Measurements from ENCODE around the gene CST4.
"Not testable (repeated sequence)": the region's sequence is repeated elsewhere in the genome, so short reads cannot be mapped to it uniquely, and the experiment has no call there.

Gene CST4

GRCh38 chr20:23687986-23688385 is 852 bp downstream of the CST4 start:
- DNase-seq (ENCODE audit: low read depth, low spot score) = no peak

- no peak for DNase-seq (ENCODE audit: low read depth, low spot score)
Observed at GRCh38 chr20:23686046-23686750, 2.6 kb downstream of the CST4 start.

- not testable (repeated sequence) for DNase-seq (ENCODE audit: low read depth, low spot score)
Observed at GRCh38 chr20:23685529-23685896, 3.3 kb downstream of the CST4 start.

GRCh38 chr20:23684261-23684660 is 4.6 kb downstream of the CST4 start:
- no peak for DNase-seq (ENCODE audit: low read depth, low spot score)

GRCh38 chr20:23683807-23684206 is 5.0 kb downstream of the CST4 start:
- DNase-seq (ENCODE audit: low read depth, low spot score) = no peak

GRCh38 chr20:23683281-23683680 is 5.6 kb downstream of the CST4 start:
- no peak for DNase-seq (ENCODE audit: low read depth, low spot score)

- DNase-seq (ENCODE audit: low read depth, low spot score) = no peak
Observed at GRCh38 chr20:23680146-23680545, 8.7 kb downstream of the CST4 start.

GRCh38 chr20:23679133-23680092 is 9.4 kb downstream of the CST4 start:
- DNase-seq (ENCODE audit: low read depth, low spot score) = no peak

- no peak for DNase-seq (ENCODE audit: low read depth, low spot score)
Observed at GRCh38 chr20:23673209-23673608, 15.6 kb downstream of the CST4 start.

- no peak for DNase-seq (ENCODE audit: low read depth, low spot score)
Observed at GRCh38 chr20:23672158-23672557, 16.7 kb downstream of the CST4 start.

GRCh38 chr20:23671479-23671878 is 17.4 kb downstream of the CST4 start:
- DNase-seq (ENCODE audit: low read depth, low spot score) = no peak

GRCh38 chr20:23670361-23670760 is 18.5 kb downstream of the CST4 start:
- DNase-seq (ENCODE audit: low read depth, low spot score) = no peak

GRCh38 chr20:23669866-23670265 is 19.0 kb downstream of the CST4 start:
- no peak for DNase-seq (ENCODE audit: low read depth, low spot score)

- DNase-seq (ENCODE audit: low read depth, low spot score) = no peak
Observed at GRCh38 chr20:23669327-23669726, 19.5 kb downstream of the CST4 start.

- DNase-seq (ENCODE audit: low read depth, low spot score) = peak; percentile 68
Observed at GRCh38 chr20:23668477-23668951, 20.3 kb downstream of the CST4 start.

GRCh38 chr20:23667666-23668065 is 21.2 kb downstream of the CST4 start:
- DNase-seq (ENCODE audit: low read depth, low spot score) = no peak

GRCh38 chr20:23666698-23667097 is 22.1 kb downstream of the CST4 start:
- no peak for DNase-seq (ENCODE audit: low read depth, low spot score)

- no peak for DNase-seq (ENCODE audit: low read depth, low spot score)
Observed at GRCh38 chr20:23666189-23666588, 22.6 kb downstream of the CST4 start.

GRCh38 chr20:23664954-23665353 is 23.9 kb downstream of the CST4 start:
- no peak for DNase-seq (ENCODE audit: low read depth, low spot score)

- not testable (repeated sequence) for DNase-seq (ENCODE audit: low read depth, low spot score)
Observed at GRCh38 chr20:23664046-23664445, 24.8 kb downstream of the CST4 start.

GRCh38 chr20:23663180-23663579 is 25.7 kb downstream of the CST4 start:
- DNase-seq (ENCODE audit: low read depth, low spot score) = no peak

- DNase-seq (ENCODE audit: low read depth, low spot score) = no peak
Observed at GRCh38 chr20:23662276-23662870, 26.5 kb downstream of the CST4 start.

Data from astrocyte of the hippocampus (primary cell).